K562 (cell line): ENCODE data around the gene DAB2IP.

Source experiments
- HMG20B ChIP-seq: fragments of 250-450 bp; sonication (Bioruptor Pico); IDR thresholded peaks from 2 replicates; pipeline ENCODE4 v1.5.0; 2021; ENCODE audit warnings: mild to moderate bottlenecking
- NR2C2 ChIP-seq, 2 experiments: fragments of 200-800 bp in 1 of 2; sonication (Bioruptor generic) in 1 of 2; sonication (generic) in 1 of 2; formaldehyde crosslinking in 1 of 2; IDR thresholded peaks; 2 replicates each; pipeline versions ENCODE4 v1.6.1 to v1.8.0; 2016 to 2022; ENCODE audit warnings: mild to moderate bottlenecking in 1 of 2, missing compliant biosample characterization in 1 of 2, missing genetic modification characterization in 1 of 2, missing genetic modification reagents in 1 of 2
- PHF21A ChIP-seq: fragments of 450-650 bp; IDR thresholded peaks from 2 replicates; pipeline ENCODE4 v1.6.1; 2017; ENCODE audit warnings: low read depth, borderline replicate concordance
- POLR2AphosphoS5 ChIP-seq: IDR thresholded peaks from 2 replicates; pipeline ENCODE4 v1.6.1; 2011; ENCODE audit warnings: mild to moderate bottlenecking, low read depth, low read length, moderate library complexity; ENCODE audit not compliant: control insufficient read depth, insufficient read depth
- ZBTB43 ChIP-seq: sonication (generic); formaldehyde crosslinking; IDR thresholded peaks from 2 replicates; pipeline ENCODE4 v1.8.0; 2023; ENCODE audit warnings: mild to moderate bottlenecking, missing genetic modification reagents
- TF ChIP-seq, protein P1 (sequence below), 3 experiments: IDR thresholded peaks in 2 of 3; conservative IDR thresholded peaks in 1 of 3; 2 replicates each; pipeline ENCODE4 v1.5.1; 2011 to 2012; ENCODE audit warnings: low read length in 3 of 3, mild to moderate bottlenecking in 3 of 3, control low read depth in 2 of 3, improper control_type of control experiment in 1 of 3, inconsistent platforms in 1 of 3, low read depth in 1 of 3, mixed read lengths in 1 of 3, moderate library complexity in 1 of 3; ENCODE audit not compliant: insufficient read depth in 2 of 3
- TF ChIP-seq, protein P2 (sequence below), 2 experiments: fragments of 450-650 bp in 1 of 2; sonication (generic) in 1 of 2; formaldehyde crosslinking in 1 of 2; IDR thresholded peaks; 2 replicates each; pipeline versions ENCODE4 v1.7.1 to v1.9.0; 2016 to 2022; ENCODE audit warnings: inconsistent platforms in 1 of 2, mild to moderate bottlenecking in 1 of 2, missing genetic modification reagents in 1 of 2
- TF ChIP-seq, protein P3 (sequence below), 2 experiments: IDR thresholded peaks; 2 replicates each; pipeline ENCODE4 v1.6.1; 2012; ENCODE audit warnings: improper control_type of control experiment in 2 of 2, low read depth in 2 of 2, low read length in 2 of 2, borderline replicate concordance in 1 of 2

GRCh38 chr9:121640491-121641223, 10.8 kb upstream of the DAB2IP start:
- TF ChIP-seq, protein P1, sequence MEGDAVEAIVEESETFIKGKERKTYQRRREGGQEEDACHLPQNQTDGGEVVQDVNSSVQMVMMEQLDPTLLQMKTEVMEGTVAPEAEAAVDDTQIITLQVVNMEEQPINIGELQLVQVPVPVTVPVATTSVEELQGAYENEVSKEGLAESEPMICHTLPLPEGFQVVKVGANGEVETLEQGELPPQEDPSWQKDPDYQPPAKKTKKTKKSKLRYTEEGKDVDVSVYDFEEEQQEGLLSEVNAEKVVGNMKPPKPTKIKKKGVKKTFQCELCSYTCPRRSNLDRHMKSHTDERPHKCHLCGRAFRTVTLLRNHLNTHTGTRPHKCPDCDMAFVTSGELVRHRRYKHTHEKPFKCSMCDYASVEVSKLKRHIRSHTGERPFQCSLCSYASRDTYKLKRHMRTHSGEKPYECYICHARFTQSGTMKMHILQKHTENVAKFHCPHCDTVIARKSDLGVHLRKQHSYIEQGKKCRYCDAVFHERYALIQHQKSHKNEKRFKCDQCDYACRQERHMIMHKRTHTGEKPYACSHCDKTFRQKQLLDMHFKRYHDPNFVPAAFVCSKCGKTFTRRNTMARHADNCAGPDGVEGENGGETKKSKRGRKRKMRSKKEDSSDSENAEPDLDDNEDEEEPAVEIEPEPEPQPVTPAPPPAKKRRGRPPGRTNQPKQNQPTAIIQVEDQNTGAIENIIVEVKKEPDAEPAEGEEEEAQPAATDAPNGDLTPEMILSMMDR (IDR thresholded peaks at IDR 0.05 in 2 of 3, conservative IDR thresholded peaks at IDR 0.05 in 1 of 3; ENCODE audit: insufficient read depth in 2 of 3, low read depth in 1 of 3, low read length in 3 of 3), result no peak
- no peak for TF ChIP-seq ZBTB43
- TF ChIP-seq POLR2AphosphoS5, result no peak
- TF ChIP-seq HMG20B (CRISPR knock-in tag), result no peak
- TF ChIP-seq, protein P2, sequence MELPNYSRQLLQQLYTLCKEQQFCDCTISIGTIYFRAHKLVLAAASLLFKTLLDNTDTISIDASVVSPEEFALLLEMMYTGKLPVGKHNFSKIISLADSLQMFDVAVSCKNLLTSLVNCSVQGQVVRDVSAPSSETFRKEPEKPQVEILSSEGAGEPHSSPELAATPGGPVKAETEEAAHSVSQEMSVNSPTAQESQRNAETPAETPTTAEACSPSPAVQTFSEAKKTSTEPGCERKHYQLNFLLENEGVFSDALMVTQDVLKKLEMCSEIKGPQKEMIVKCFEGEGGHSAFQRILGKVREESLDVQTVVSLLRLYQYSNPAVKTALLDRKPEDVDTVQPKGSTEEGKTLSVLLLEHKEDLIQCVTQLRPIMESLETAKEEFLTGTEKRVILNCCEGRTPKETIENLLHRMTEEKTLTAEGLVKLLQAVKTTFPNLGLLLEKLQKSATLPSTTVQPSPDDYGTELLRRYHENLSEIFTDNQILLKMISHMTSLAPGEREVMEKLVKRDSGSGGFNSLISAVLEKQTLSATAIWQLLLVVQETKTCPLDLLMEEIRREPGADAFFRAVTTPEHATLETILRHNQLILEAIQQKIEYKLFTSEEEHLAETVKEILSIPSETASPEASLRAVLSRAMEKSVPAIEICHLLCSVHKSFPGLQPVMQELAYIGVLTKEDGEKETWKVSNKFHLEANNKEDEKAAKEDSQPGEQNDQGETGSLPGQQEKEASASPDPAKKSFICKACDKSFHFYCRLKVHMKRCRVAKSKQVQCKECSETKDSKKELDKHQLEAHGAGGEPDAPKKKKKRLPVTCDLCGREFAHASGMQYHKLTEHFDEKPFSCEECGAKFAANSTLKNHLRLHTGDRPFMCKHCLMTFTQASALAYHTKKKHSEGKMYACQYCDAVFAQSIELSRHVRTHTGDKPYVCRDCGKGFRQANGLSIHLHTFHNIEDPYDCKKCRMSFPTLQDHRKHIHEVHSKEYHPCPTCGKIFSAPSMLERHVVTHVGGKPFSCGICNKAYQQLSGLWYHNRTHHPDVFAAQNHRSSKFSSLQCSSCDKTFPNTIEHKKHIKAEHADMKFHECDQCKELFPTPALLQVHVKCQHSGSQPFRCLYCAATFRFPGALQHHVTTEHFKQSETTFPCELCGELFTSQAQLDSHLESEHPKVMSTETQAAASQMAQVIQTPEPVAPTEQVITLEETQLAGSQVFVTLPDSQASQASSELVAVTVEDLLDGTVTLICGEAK (IDR thresholded peaks at IDR 0.05), result no peak
- TF ChIP-seq, protein P2 (CRISPR knock-in tag; IDR thresholded peaks at IDR 0.05), result no peak
- TF ChIP-seq, protein P3, sequence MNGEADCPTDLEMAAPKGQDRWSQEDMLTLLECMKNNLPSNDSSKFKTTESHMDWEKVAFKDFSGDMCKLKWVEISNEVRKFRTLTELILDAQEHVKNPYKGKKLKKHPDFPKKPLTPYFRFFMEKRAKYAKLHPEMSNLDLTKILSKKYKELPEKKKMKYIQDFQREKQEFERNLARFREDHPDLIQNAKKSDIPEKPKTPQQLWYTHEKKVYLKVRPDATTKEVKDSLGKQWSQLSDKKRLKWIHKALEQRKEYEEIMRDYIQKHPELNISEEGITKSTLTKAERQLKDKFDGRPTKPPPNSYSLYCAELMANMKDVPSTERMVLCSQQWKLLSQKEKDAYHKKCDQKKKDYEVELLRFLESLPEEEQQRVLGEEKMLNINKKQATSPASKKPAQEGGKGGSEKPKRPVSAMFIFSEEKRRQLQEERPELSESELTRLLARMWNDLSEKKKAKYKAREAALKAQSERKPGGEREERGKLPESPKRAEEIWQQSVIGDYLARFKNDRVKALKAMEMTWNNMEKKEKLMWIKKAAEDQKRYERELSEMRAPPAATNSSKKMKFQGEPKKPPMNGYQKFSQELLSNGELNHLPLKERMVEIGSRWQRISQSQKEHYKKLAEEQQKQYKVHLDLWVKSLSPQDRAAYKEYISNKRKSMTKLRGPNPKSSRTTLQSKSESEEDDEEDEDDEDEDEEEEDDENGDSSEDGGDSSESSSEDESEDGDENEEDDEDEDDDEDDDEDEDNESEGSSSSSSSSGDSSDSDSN (IDR thresholded peaks at IDR 0.05; ENCODE audit: borderline replicate concordance in 1 of 2, low read depth in 2 of 2, low read length in 2 of 2), result no peak
- TF ChIP-seq PHF21A, result no peak
- TF ChIP-seq NR2C2 (CRISPR knock-in tag; IDR thresholded peaks at IDR 0.05), result no peak
- TF ChIP-seq NR2C2 (tag; IDR thresholded peaks at IDR 0.05), result no peak
